HepG2 (cell line): ENCODE data around the gene PTPRD. TPM values are rescaled to one million over a fixed set of nuclear protein-coding genes. Genes with fewer than 3 reads are reported as not detected.

Source experiments
- ATAC-seq: fragments of 200-7000 bp; cut with Tn5 transposase; 3 replicates; pipeline ENCODE4 v1.9.1; 2020; ENCODE audit warnings: mild to moderate bottlenecking, moderate library complexity
- BruUV-seq: library from RNA; stranded (reverse); fragments of 400-500 nt; replicated peaks from 2 replicates; lab custom pipeline; 2021; lab: Mats Ljungman, UMichigan
- CTCF ChIA-PET: fragments of 300-600 bp; formaldehyde crosslinking; extraction: SDS; loops from one replicate; lab custom pipeline; 2021; ENCODE audit warnings: low total read pairs, inconsistent platforms, low intra/inter-chr PET ratio; lab: Yijun Ruan, JAX
- POLR2A ChIA-PET: fragments of 350-600 bp; sonication (Branson Sonifier 250); formaldehyde crosslinking; loops from one replicate; lab custom pipeline; 2020; ENCODE audit warnings: antibody characterized with exemption, inconsistent platforms; lab: Yijun Ruan, JAX
- DNase-seq: peaks from one replicate; pipeline ENCODE4 v3.0.0-alpha.2; 2015; ENCODE audit warnings: low spot score
- FAIRE-seq: peaks from 3 replicates; lab custom pipeline; 2011; peaks lifted over from hg19 to GRCh38; lab: Jason Lieb, UNC
- H2AFZ ChIP-seq: one replicate; pipeline ENCODE4 v1.6.1; 2011; ENCODE audit warnings: low read length, inconsistent platforms
- H3K27ac ChIP-seq: fragments of 300-600 bp; 3 replicates; pipeline ENCODE4 v1.8.0; 2011; ENCODE audit warnings: mixed run types, mild to moderate bottlenecking, mixed read lengths, low read length, inconsistent platforms; ENCODE audit not compliant: insufficient read depth; ENCODE audit errors: extremely low read length
- H3K27me3 ChIP-seq, 2 experiments: fragments of 200-600 bp in 1 of 2; 2 replicates in 1 of 2; 3 replicates in 1 of 2; pipeline versions ENCODE4 v1.6.0 to v1.8.0; 2011; ENCODE audit warnings: low read length in 2 of 2, mild to moderate bottlenecking in 2 of 2, moderate library complexity in 2 of 2, inconsistent platforms in 1 of 2; ENCODE audit not compliant: insufficient read depth in 2 of 2, control insufficient read depth in 1 of 2
- H3K36me3 ChIP-seq, 2 experiments: fragments of 200-600 bp in 1 of 2; replicated peaks in 1 of 2; 2 replicates in 1 of 2; 3 replicates in 1 of 2; pipeline versions ENCODE4 v1.5.1 to v1.8.0; 2011; ENCODE audit warnings: low read length in 2 of 2, inconsistent platforms in 1 of 2; ENCODE audit not compliant: insufficient read depth in 2 of 2, control insufficient read depth in 1 of 2
- H3K4me1 ChIP-seq: 2 replicates; pipeline ENCODE4 v1.5.1; 2012; ENCODE audit warnings: low read length, inconsistent platforms; ENCODE audit not compliant: insufficient read depth
- H3K4me2 ChIP-seq: 2 replicates; pipeline ENCODE4 v1.6.0; 2011; ENCODE audit warnings: low read depth, low read length, inconsistent platforms
- H3K4me3 ChIP-seq, 3 experiments: fragments of 200-600 bp in 1 of 3; sonication (generic), shearing (Covaris generic) in 1 of 3; replicated peaks in 1 of 3; 2 replicates each; pipeline ENCODE4 v1.5.1; 2011 to 2016; ENCODE audit warnings: low read length in 3 of 3, inconsistent platforms in 2 of 3, low read depth in 2 of 3, mild to moderate bottlenecking in 2 of 3, control low read depth in 1 of 3, mixed read lengths in 1 of 3; ENCODE audit not compliant: insufficient read depth in 1 of 3
- H3K79me2 ChIP-seq: one replicate; pipeline ENCODE4 v1.6.1; 2011; ENCODE audit warnings: low read length, inconsistent platforms; ENCODE audit not compliant: insufficient read depth
- H3K9ac ChIP-seq: 2 replicates; pipeline ENCODE4 v1.6.0; 2011; ENCODE audit warnings: mild to moderate bottlenecking, low read depth, low read length, inconsistent platforms; ENCODE audit not compliant: insufficient read depth
- H3K9me3 ChIP-seq: 2 replicates; pipeline ENCODE4 v1.5.1; 2012; ENCODE audit warnings: mild to moderate bottlenecking, low read length
- H4K20me1 ChIP-seq: 2 replicates; pipeline ENCODE4 v1.6.0; 2011; ENCODE audit warnings: inconsistent platforms, mild to moderate bottlenecking, low read length, moderate library complexity; ENCODE audit not compliant: insufficient read depth
- BHLHE40 ChIP-seq: IDR thresholded peaks from 2 replicates; pipeline ENCODE4 v1.6.1; 2011; ENCODE audit warnings: low read length, improper control_type of control experiment
- CBFB ChIP-seq: sonication (generic); formaldehyde crosslinking; IDR thresholded peaks from 2 replicates; pipeline ENCODE4 v1.4.0; 2020; ENCODE audit warnings: missing genetic modification reagents
- MIER2 ChIP-seq: IDR thresholded peaks from 2 replicates; pipeline ENCODE4 v1.6.1; 2016; ENCODE audit warnings: missing biosample characterization, missing genetic modification reagents
- PCBP1 ChIP-seq: fragments of 200-400 bp; formaldehyde crosslinking; IDR thresholded peaks from 2 replicates; pipeline ENCODE4 v1.6.1; 2017; ENCODE audit warnings: mild to moderate bottlenecking, low read depth, low read length, borderline replicate concordance
- RFXANK ChIP-seq: IDR thresholded peaks from 2 replicates; pipeline ENCODE4 v1.6.1; 2016
- SYNCRIP ChIP-seq: fragments of 200-400 bp; formaldehyde crosslinking; IDR thresholded peaks from 2 replicates; pipeline ENCODE4 v1.6.1; 2018; ENCODE audit warnings: mild to moderate bottlenecking, low read depth, low read length; ENCODE audit not compliant: insufficient read depth
- ZNF160 ChIP-seq: sonication (generic); formaldehyde crosslinking; IDR thresholded peaks from 2 replicates; pipeline ENCODE4 v1.8.0; 2022; ENCODE audit warnings: mild to moderate bottlenecking, inconsistent platforms, missing genetic modification reagents
- ZNF546 ChIP-seq: sonication (generic); formaldehyde crosslinking; conservative IDR thresholded peaks from 2 replicates; pipeline ENCODE4 v1.8.1; 2023; ENCODE audit warnings: mild to moderate bottlenecking, missing genetic modification reagents
- ZNF678 ChIP-seq: sonication (generic); formaldehyde crosslinking; IDR thresholded peaks from 2 replicates; pipeline ENCODE4 v1.4.0; 2020; ENCODE audit warnings: mild to moderate bottlenecking, missing genetic modification reagents
- WGBS: methylation state at CpG from one replicate; pipeline ENCODE4 v1.1.6; 2017; ENCODE audit warnings: low lambda C conversion rate; 5-methylcytosine and 5-hydroxymethylcytosine counted together
- in situ Hi-C: cut with HindIII; loops from 2 replicates; pipeline ENCODE4 v1.10.0; 2017; ENCODE audit warnings: low pct_unique_long_range_greater_than_20kb; ENCODE audit not compliant: extremely low pct_ligation_motif_present
- intact Hi-C: fragments of 100-400 bp; cut with micrococcal nuclease; formaldehyde crosslinking; loops from one replicate; pipeline ENCODE4 v1.10.0; 2022; ENCODE audit not compliant: unreplicated experiment
- polyA plus RNA-seq, 8 experiments: library from polyadenylated mRNA; depleted of rRNA in 3 of 8; stranded (reverse) in 7 of 8; unstranded in 1 of 8; fragments of >200 nt; fragmentation: Illumina TruSeq in 4 of 8; extraction: Trizol in 4 of 8; gene quantifications; 2 replicates each; pipeline versions ENCODE4 v1.2.1 to v1.2.3, GENCODE V29; 2011 to 2016; ENCODE audit warnings: low read depth in 4 of 8, missing spikeins in 1 of 8, mixed read lengths in 1 of 8; ENCODE audit not compliant: insufficient read depth in 1 of 8
- total RNA-seq, 5 experiments: library from RNA; depleted of rRNA; stranded (reverse); fragments of >200 nt; fragmentation: Illumina TruSeq; extraction: Trizol; gene quantifications; 2 replicates each; pipeline ENCODE4 v1.2.3, GENCODE V29; 2016; ENCODE audit warnings: low read depth in 1 of 5
- TF ChIP-seq, protein P1 (sequence below): sonication (generic); formaldehyde crosslinking; IDR thresholded peaks from 2 replicates; pipeline ENCODE4 v1.4.0; 2020; ENCODE audit warnings: mild to moderate bottlenecking, missing genetic modification reagents

PTPRD gene
- total and polyA plus RNA-seq, 2 of the 13 experiments (the other 11 are each of a cell fraction or from before 2014, with no cell fraction given) = 0.05 TPM; not detected in 1

DNA sequence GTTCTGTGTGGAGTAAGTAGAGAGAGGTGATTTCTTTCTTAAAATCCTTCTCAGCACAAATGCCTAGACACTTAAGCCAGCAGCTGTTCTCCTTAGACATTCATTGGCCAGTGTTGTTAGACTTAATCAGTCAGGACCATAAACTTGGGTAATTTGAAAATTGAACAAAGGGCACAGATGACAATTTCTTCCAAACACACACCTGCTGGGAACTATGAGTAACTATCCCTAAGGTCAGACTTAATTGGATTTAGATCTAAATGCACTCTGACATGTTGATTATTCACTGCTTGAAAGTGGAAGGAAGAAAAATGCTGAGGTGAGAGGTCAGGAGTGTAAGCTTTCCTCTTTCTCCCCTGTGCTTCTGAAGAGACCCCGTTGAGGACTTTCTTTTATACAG lies 1729.5 kb downstream of the PTPRD start:
- no peaks in the 10 kb centered on the region for H3K27me3 ChIP-seq
- in situ Hi-C loops (no loop called here), intact Hi-C loops (no loop called here)
- no peak overlapping the region for H3K4me3 ChIP-seq
- H3K9me3 ChIP-seq = no peaks in the 10 kb centered on the region
- no peak overlapping the region for H2AFZ ChIP-seq
- ATAC-seq = no peak
- FAIRE-seq = no peak
- no TSS peak for BruUV-seq
- no peaks in the 10 kb centered on the region for H3K4me1 ChIP-seq
- no peaks in the 10 kb centered on the region for H4K20me1 ChIP-seq
- no peaks in the 10 kb centered on the region for H3K36me3 ChIP-seq
- no peaks in the 10 kb centered on the region for H3K79me2 ChIP-seq
- ChIA-PET CTCF (no interaction called here), POLR2A (no interaction called here)
- 0% methylated on average over 1 of the region's 1 CpG for WGBS
- no peak for TF ChIP-seq BHLHE40
- TF ChIP-seq ZNF160 (CRISPR knock-in tag) = no peak
- no peak for TF ChIP-seq MIER2 (CRISPR knock-in tag)
- TF ChIP-seq, protein P1, sequence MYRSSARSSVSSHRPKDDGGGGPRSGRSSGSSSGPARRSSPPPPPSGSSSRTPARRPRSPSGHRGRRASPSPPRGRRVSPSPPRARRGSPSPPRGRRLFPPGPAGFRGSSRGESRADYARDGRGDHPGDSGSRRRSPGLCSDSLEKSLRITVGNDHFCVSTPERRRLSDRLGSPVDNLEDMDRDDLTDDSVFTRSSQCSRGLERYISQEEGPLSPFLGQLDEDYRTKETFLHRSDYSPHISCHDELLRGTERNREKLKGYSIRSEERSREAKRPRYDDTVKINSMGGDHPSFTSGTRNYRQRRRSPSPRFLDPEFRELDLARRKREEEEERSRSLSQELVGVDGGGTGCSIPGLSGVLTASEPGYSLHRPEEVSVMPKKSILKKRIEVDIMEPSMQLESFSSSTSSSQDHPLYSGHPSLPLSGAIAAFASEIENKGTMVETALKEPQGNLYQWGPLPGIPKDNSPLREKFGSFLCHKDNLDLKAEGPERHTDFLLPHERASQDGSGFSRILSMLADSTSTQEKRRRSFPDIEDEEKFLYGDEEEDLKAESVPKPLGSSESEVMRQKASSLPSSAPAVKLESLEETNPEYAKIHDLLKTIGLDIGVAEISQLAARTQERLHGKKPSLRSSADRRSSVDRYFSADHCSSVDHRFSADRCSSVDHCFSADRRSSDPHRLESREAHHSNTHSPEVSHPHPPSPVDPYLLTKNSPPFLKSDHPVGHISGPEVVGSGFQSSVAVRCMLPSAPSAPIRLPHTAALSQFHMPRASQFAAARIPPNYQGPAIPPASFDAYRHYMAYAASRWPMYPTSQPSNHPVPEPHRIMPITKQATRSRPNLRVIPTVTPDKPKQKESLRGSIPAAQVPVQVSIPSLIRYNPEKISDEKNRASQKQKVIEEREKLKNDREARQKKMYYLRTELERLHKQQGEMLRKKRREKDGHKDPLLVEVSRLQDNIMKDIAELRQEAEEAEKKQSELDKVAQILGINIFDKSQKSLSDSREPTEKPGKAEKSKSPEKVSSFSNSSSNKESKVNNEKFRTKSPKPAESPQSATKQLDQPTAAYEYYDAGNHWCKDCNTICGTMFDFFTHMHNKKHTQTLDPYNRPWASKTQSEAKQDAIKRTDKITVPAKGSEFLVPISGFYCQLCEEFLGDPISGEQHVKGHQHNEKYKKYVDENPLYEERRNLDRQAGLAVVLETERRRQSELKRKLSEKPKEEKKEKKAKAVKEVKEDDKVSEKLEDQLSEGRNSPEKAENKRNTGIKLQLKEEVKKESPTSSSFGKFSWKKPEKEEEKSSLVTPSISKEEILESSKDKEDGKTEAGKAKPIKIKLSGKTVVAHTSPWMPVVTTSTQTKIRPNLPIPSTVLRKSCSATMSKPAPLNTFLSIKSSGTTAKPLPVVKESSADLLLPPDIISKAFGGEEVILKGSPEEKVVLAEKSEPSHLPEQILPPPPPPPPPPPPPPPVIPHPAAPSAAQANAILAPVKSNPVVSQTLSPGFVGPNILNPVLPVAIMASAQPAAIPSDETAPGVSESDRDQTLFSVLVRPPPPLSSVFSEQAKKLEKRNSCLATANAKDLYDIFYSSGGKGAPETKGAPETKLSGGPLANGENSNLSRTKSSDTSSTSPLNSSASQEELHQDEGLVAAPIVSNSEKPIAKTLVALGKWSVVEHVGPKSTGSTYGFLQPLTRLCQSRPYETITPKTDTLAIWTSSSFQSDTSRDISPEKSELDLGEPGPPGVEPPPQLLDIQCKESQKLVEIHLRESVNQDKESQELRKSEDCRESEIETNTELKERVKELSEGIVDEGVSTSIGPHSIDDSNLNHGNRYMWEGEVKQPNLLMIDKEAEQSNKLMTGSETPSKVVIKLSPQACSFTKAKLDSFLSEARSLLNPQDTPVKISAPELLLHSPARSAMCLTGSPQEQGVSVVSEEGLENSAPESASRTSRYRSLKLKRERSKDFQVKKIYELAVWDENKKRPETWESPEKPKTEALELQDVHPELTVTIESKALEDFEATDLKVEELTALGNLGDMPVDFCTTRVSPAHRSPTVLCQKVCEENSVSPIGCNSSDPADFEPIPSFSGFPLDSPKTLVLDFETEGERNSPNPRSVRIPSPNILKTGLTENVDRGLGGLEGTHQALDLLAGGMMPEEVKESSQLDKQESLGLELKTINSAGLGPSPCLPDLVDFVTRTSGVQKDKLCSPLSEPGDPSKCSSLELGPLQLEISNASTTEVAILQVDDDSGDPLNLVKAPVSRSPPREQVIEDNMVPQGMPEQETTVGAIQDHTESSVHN (CRISPR knock-in tag) = no peak
- TF ChIP-seq SYNCRIP = no peak
- no peak for TF ChIP-seq RFXANK (CRISPR knock-in tag)
- TF ChIP-seq CBFB (CRISPR knock-in tag) = no peak
- TF ChIP-seq ZNF546 (CRISPR knock-in tag) = no peak
- TF ChIP-seq PCBP1 = no peak
- no peak for TF ChIP-seq ZNF678 (CRISPR knock-in tag)
- no peak overlapping the region for H3K27ac ChIP-seq
- H3K9ac ChIP-seq = no peak overlapping the region
- DNase-seq = no peak
- no peak overlapping the region for H3K4me2 ChIP-seq
